GM21423 (cell line): Measurements from ENCODE around the gene ACTG1.

Experiments
- ATAC-seq: cut with Tn5 transposase; IDR thresholded peaks from one replicate; pipeline ENCODE4 v1.9.1; 2021; ENCODE audit warnings: mild to moderate bottlenecking, moderate library complexity; ENCODE audit not compliant: unreplicated experiment

Gene ACTG1

GRCh38 chr17:81499601-81499970 lies 13.0 kb downstream of the ACTG1 start:
- ATAC-seq: no peak

DNA sequence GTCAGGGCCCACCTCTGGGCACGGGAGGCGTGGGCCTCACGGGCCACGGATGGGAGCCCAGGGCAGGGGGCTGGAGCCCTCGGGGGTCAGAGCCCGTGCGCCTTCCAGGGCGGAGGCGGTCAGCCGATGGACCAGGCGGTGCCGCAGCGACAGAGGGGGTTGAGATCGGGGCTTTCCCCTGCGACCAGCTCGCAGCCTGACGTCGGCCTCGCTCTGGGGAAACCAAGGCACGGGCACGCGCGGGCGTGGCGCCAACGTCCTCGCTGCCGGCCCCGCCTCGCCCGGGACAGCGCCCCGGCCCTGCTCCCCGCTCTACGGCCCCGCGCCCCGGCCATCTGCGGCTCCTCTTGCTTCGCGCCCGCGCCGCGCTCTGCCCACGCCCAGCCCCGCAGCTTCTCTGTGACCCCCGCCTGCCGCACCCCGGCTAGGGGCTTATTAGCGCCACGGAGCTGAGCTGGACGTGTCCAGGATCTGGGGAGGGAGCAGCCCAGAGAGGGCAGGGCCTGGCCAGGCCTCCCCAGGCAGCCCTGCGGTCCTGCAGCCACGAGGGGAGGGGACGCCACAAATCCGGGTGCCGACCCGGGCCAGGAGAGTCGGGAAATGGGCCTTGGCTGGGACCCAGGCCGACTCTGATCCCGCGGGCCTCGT lies 13.5 kb downstream of the ACTG1 start:
- ATAC-seq: no peak

DNA sequence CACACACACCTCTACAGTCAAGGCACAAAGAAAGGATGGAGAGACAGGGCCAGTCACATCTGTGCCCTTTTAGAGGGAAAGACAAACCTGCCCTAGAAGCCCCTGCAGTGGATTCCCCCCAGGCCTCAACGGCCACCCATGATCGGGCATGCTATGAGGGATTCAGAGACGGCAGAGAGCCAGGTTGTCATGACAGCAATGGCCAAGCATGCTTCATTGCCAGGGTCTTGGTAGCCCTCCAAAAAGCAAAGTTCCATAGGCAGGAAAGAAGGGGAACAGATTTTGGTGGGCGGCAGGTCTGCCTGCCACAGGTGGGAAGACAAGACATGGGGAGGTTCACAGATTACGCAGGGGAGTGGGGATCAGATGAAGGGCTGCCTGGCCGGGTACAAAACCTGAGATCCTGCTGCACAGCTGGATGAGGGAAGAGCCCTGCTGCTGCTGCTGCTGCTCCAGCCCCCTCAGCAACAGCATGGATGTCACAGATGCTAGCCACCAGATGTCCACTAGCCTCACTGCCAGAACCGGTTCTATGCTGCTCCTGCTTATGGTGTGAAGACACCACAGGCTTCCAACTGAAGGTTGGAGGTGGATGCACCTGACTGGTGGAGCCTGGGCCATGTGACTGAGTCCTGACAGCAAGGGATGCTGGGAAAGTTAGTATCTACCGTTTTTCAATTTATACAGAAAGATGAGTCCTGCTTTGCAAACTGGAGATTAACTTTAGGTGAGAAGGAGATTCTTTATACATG lies 17.8 kb downstream of the ACTG1 start:
- no peak for ATAC-seq

DNA sequence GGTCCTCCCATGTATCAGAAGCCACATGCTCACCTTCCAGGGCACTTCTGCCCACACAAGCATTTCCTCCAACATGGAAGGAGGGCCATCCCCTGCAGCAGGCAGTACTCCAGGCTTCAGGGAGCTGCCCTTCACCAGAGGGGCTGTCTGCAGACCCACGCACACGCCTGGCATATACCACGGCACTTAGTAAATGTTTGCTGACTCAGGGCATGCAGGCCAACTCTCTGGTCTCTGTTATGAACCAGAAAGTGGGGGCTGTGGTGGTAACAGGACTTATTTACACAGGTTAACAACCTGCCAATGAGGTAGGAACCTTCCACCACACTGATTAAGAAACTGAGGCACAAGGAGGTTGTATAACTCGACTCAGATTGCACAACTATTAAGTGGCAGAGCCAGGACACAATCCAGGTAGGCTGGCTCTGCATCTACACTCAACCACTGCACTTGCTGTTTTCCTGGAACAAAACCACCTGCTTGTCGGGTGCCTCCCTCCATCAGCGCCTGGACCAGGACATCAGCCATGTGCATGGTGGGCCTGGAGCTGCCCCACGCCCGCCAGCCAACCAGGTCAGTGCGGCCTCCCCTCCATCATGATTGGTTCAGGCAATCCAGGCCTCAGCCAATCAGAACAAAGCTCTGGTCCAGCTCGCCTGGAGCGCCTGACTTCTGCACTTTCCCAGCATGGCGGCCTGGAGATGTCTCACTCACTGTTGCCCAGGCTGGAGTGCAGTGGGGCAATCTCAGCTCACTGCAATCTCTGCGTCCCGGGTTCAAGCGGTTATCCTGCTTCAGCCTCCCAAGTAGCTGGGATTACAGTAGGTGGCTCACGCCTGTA lies 19.2 kb downstream of the ACTG1 start:
- ATAC-seq: no peak

GRCh38 chr17:81492706-81493105 lies 19.9 kb downstream of the ACTG1 start:
- ATAC-seq: no peak

DNA sequence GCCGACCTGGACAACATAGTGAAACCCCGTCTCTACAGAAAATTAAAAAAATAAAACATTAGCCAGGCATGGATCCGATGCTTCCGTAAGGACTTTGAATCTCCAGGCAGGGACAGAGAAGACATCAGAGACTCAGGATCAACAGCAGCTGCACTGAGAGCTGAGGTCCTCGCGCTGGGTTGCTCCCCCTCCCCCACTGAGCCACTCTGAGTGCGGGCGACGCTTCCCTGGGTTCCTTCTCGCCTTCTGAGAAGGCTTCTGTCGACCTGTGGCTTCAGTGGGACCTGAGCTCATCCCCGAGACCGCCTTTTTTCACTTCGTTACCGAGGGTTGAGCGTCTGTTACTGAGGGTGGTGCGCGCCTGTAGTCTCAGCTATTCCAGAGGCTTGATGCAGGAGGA lies 20.4 kb downstream of the ACTG1 start:
- ATAC-seq: no peak

GRCh38 chr17:81491761-81492160 lies 20.8 kb downstream of the ACTG1 start:
- no peak for ATAC-seq

DNA sequence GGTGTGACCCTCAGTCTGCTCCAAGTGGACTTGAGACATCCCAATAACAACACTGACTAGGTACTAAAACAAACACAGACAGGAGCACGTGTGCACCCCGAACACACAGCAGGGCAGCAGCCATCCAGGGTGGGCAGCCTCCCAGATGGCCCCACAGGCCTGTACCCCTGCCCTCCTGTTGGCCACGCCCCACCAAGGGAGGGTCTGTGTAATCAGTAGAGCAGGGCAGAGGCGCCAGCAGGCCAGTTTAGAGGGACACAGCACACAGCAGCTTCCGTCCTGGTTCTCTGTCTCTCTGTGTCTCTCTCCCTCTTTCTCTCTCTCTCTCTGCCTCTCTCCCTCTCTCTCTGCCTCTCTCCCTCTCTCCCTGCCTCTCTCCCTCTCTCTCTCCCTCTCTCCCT lies 21.4 kb downstream of the ACTG1 start:
- ATAC-seq: no peak

- no peak for ATAC-seq
Observed at GRCh38 chr17:81489998-81490992, 22.3 kb downstream of the ACTG1 start.

GRCh38 chr17:81489012-81489997 lies 23.3 kb downstream of the ACTG1 start:
- ATAC-seq: no peak

DNA sequence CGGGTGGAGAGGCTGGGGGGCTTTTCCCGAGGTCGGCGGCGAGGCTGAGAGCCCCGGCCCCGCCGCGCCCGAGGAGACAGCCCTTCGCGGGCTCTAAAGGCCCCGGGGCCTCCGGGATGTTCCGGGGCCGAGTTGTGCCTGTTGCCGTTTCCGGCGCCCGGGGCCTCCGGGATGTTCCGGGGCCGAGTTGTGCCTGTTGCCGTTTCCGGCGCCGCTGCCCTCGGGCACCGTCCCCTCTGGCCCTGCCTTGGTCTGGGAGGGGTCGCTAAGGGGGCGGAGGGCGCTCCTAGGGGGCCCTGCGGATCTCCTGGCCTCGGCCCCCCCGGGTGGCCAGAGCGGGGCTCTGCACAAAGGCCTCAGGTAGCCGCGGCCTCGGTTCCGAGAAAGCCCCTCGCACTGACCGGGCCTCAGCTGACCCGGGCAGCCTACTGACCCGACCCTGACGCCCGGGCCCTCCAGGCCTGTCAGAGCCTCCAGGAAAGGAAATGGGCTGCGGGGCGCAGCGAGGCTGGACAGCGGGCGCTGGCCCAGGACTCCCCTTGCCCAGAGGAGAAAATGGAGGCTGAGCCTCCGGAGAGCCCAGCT lies 24.2 kb downstream of the ACTG1 start:
- no peak for ATAC-seq

DNA sequence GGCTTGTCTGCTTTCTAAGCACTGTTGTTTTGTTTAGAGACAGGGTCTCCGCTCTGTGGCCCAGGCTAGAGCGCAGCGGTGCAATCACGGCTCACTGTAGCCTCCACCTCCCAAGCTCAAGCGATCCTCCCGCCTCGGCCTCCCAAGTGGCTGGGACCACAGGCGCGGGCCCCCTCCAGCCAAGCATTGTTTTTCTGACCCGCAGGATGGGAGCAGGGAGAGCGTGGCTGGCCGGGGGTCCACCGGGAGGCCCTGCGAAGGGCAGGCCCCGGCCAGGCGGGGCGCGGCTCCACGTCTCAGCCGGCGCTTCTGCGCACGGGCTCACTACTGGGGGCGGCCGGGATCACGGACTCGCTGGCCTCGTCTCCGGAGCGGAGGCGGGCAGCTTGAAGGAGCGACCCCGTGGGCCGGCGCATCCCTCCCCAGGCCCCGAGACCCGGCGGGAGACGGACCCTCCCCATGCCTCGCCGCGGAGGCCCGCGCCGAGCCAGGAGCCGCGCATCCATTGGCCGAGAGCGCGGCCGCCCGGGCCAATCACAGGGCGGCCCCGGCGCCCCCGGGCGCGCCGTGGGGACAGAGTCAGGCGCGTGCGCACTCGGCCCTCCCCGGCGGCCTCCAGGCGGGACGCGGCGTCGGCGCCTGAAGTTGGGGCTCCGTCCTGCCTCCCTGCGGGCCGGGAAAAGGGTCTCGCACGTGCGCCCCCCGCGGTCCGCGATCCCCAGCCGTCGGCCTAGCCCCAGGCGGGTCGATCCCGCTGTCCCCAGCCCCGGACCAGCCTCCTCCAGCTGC lies 24.9 kb downstream of the ACTG1 start:
- ATAC-seq: peak; percentile 56

- no peak for ATAC-seq
Observed at GRCh38 chr17:81487089-81487486, 25.5 kb downstream of the ACTG1 start.

- no peak for ATAC-seq
Observed at GRCh38 chr17:81486199-81486810, 26.3 kb downstream of the ACTG1 start.

- peak; percentile 46 for ATAC-seq
Observed at GRCh38 chr17:81484195-81484979, 28.2 kb downstream of the ACTG1 start.

DNA sequence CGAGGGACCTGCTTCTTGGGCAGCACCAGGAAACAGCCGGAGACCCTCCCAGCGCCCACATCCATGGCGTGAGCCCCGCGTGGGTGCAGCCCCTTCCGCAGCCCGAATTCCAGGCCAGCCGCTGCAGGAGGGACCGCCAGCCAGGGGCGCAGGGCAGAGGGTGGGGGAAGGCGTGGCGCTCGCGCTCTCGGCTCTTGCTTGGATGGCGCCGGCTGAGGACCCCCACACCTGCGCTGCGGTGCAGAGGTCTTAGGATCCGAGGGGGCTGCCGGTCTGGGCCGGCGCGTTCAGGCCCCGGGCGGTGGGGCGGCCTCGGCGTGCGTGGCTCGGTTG lies 28.8 kb downstream of the ACTG1 start:
- ATAC-seq: no peak
